GM12874 (cell line): ENCODE measurements around the gene RHPN2.

Source experiments
- CTCF ChIP-seq: IDR thresholded peaks from 2 replicates; pipeline ENCODE4 v1.5.1; 2011; ENCODE audit warnings: low read depth, mild to moderate bottlenecking, control low read depth, low read length, moderate library complexity; ENCODE audit not compliant: insufficient read depth

The RHPN2 gene

GRCh38 chr19:33000510-33000909, 64.2 kb downstream of the RHPN2 start:
- no peak for TF ChIP-seq CTCF

GRCh38 chr19:32998722-32999121, 66.0 kb downstream of the RHPN2 start:
- no peak for TF ChIP-seq CTCF

- TF ChIP-seq CTCF = no peak
These were observed 66.9 kb downstream of the RHPN2 start for GRCh38 chr19:32997716-32998355.

GRCh38 chr19:32988724-32989123, 76.0 kb downstream of the RHPN2 start:
- no peak for TF ChIP-seq CTCF

- no peak for TF ChIP-seq CTCF
These were observed 87.4 kb downstream of the RHPN2 start for GRCh38 chr19:32977280-32977679.

GRCh38 chr19:32976223-32976805, 88.4 kb downstream of the RHPN2 start:
- TF ChIP-seq CTCF = peak; percentile 82

- TF ChIP-seq CTCF = no peak
These were observed 92.8 kb downstream of the RHPN2 start, which contains the start of the genes CEP89 and FAAP24 for GRCh38 chr19:32971715-32972540. TSS of gene CEP89 (minus strand) at chr19:32971958. CDS start at chr19:32971874, 84 bp downstream. TSS of gene FAAP24 (plus strand) at chr19:32972242. CDS start at chr19:32973197, 955 bp downstream.
